RPMI7951 (cell line): ENCODE measurements around the gene GEN1. TPM values are rescaled to one million over a fixed set of nuclear protein-coding genes. Genes with fewer than 3 reads are reported as not detected.
A peak's percentile ranks its signal among the peaks of the same experiment; 100 is the strongest.

Experiments used
- DNase-seq: peaks from one replicate; pipeline ENCODE4 v3.0.0-alpha.2; 2012; ENCODE audit warnings: low read depth
- total RNA-seq: library from RNA; depleted of rRNA; stranded (reverse); fragments of >200 nt; shearing (Covaris generic); gene quantifications from 2 replicates; pipeline ENCODE4 v1.2.3, GENCODE V29; 2014

GEN1 gene
- total RNA-seq, 1 experiment from 2014 or later = 31.7 TPM

DNA sequence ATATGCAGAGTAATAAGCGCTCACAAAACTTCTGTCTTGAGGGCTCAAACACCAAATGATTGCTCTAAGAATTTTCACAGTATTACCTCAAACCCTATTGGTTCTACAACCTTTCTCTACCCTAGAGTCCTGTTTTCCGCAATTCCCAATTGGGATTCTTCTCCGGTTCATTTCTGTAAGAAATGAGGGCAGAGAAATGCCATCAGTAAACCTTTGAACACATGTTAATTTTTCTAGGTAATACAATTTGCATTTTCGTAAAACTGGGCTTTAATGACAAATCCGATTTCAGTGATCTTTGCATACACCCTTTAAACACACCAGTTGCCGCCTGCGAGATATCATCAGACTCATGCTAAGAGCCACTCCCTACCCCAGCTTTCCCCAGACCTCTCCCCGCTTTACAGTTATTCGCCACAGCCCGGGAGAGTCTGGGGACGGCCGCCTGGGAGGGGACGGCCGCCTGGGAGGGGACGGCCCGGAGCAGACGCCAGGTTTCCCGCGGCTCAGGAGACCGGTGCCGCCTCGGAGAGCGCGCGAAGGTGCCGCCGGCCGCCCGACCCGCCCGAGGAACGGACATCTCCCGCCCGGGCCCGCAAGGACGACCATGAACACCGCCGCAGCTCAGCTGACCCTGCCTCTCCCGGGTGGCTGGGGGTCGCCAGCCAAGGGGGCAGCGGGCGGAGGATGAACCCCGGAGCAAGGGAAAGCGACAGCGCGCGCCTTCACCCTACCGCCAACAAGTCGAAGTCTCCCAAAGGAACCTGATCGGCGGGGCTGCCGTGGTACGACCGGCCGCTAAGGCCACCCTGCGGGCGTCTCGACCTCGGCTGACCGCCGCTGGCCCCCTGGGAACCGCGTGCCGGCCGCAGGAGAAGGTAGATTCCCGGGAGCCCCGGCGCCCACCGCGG, 791 bp upstream of the GEN1 start:
- DNase-seq = peak; percentile 59

DNA sequence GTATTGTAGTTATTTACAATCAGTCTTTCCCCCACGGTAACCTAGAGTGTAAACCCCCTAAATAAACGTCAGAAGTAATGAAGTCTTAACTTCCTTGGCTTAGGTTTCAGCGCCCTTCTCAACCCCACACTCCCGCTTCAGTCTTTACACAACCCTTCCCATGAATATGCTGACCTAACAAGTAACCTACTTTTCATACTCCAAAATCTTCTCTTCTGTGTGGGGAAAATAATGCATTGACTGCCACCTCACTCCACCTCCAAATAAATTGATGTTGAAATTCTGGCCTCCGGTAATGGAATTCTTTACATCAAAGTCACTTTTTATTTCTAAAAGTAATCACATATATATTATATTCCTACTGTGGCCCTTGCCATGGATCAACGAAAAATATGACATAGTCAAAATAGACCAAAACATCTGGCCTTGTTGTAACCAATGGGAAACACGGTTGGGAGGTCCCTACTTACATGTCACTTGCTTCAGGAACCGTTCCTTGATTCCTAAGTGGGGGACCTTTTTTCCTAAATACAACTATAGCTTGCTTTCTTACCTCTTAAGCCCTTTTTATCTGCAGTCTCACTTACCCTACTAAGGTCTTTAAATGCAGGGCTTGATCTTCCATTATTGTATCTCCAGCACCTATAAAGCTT, 961 bp downstream of the GEN1 start:
- peak; percentile 31 for DNase-seq

DNA sequence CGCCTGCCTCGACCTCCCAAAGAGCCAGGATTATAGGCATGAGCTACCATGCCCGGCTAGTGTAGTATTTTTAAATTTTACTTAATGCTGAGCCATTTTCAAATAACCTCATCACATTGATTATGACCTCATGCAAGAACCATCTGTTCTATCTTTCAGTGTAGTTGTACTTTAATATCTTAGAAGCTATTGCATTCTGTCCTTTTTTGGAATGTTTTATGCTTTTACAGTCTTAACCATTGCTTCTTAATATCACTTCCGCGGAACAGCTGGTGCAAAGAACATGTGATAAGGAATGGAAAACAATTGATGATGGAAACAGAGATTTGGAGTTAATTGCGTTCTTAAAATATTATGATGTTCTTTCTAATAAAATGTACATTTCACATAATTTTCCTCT, 2.7 kb downstream of the GEN1 start:
- no peak for DNase-seq

DNA sequence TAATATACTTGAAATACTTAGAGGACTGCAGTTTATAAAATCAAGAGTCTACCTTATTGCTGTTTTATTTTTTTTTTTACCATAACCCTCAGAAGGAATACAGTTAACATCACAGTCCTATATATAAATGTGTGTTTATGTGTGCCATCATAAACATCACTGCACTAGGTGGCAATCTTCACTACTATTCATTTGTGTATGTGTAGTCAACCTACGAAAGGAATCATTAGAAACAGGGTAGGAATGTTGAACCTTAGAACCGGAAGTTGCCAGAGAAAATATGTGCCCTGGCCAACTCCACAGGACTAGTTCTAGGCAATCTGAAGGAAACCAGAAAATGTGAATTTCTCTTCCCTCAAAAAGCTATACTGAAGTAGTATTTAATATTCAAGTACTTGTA, 3.4 kb downstream of the GEN1 start:
- DNase-seq = peak; percentile 52

DNA sequence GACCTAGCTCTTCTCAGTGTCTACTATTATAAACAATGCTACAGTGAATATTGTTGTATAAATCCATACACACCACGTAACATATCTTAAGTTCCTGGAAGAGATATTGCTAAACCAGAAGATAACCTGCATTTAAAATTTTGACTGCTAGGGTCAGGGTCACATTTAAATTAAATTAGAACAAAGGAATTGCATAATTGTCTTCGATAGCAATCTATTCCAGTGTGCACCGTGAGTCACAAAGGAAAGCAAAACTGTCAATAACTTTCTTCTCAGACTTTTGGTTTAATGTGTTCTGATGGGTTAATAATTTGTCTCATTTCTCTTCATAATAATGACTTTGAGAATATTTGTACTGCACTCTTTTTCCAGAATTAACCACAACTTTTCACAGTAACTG, 4.2 kb downstream of the GEN1 start:
- no peak for DNase-seq

DNA sequence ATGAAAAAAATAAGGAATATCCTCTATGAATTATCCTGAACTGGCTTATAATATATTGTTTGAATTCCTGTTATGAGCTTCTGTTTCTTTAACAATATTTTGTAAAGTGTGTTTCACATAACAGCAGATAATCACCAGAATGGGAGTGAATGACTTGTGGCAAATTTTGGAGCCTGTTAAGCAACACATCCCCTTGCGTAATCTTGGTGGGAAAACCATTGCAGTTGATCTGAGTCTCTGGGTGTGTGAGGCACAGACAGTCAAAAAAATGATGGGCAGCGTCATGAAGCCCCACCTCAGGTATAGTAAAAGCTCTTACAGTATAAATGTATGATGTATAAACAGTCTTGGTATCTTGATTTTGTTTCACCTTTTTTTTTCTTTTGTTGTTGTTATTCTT, 5.9 kb downstream of the GEN1 start:
- no peak for DNase-seq

DNA sequence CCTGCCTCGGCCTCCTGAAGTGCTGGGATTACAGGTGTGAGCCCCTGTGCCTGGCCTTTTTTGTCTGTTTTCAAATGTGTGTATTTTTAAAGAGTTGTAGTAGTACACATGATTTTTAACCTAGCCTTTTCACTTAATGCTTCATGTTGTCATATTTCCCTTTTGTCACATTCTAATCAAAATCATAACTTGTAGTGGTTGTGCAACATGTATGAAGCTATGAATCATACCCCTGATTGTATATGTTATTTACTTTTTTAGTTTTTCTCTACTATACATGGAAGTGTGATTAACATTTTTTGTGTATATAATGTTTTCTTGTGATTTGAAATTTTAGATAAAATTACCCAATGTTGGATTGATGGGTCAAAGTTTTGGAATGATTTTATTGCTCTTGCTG, 8.5 kb downstream of the GEN1 start:
- DNase-seq = no peak

DNA sequence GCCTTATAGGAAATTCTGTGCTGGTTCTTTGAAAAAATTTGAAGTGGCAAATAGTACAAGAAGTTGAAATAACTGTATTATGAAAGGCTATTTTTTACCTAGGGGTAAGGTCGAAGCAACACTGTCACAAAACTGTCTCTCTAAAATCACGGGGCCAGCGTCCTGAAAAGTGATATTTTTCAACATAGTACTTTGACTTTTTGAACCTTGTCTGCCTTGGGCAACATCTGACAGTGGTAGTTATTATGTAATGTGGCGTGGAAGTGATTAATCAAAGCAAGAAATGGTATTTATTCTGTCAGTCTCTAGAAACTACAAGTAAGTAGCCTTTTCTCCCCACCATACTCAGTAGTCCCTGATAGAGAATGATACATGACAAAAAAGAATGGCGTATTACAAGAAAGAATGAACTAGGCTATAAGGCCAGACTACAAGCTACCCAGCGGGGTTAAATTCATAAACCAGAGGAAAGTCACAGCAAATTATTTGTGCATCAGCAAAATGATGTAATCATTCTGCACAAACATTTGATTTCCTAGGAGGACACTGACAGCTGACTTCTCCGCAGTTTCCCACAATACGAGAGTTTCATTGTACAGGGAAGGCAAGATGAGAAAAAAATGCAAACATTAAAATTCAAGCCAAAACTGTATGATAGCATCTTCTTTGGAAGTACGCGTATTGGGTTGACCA, 9.8 kb downstream of the GEN1 start:
- no peak for DNase-seq

DNA sequence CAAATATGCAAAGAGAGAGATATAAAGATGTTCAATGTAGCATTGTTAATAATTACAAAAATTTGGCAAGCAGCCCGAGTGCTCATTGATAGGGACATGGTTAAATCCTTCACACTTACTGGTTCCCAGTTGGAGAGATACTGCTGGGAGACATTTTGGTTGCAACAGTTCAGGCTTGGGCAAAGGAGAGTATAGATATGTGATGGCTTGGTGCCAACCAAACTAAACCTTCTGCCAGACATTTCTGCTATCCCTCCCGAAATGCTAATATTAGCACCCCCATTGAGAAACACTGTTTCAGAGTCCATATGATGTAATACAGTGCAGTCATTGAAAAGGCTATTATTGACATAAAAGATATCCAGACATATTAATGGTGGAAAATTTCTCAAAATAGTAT, 11.5 kb downstream of the GEN1 start:
- DNase-seq = no peak

DNA sequence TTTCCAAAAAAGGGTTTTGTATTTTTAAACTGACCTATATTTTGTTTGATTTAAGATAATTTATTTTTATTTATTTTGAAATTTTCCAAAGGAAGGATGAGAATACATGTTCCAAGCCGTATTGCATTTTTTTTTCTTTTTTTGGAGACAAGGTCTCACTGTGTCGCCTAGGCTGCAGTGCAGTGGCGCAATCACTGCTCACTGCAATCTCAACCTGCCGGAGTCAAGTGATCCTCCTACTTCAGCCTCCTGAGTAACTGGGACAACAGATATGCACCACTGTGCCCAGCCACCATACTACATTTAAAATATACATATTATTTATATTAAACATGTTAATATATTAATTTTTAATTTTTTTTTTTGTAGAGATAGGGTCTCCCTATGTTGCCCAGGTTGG, 15.0 kb downstream of the GEN1 start:
- DNase-seq = no peak

DNA sequence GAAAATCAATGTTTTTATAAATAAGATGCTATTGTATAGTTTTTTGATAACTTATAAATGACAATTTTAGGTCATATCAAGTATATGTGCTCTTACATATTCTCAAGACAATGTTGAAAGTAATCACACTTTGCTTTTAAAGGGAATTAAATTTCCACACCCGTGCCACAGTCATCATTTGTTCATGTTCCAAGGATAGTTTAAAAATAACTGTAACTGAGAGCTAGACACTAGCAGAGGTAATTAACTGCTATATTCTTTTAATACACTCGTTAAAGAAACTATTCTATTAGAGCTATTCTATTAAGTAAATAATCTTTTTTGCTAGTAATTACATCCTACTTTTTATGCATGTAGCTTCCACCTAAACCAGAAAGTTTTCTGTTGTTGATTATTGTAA, 18.0 kb downstream of the GEN1 start:
- no peak for DNase-seq

DNA sequence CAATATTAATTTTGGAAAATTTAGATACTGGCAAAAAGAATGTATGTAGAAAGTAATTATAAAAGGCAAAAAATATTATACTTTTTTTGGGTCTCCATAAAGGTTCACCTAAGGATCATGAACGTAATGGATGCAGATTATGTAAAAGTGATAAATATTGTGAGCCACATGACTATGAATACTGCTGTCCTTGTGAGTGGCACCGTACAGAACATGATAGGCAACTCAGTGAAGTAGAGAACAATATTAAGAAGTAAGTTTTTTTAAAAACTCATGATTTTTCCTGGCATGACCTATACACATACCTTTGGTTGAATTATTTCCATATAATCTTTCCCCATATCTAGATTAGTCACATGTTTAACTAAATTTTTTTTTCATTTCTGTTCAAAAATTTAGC, 18.6 kb downstream of the GEN1 start:
- no peak for DNase-seq

DNA sequence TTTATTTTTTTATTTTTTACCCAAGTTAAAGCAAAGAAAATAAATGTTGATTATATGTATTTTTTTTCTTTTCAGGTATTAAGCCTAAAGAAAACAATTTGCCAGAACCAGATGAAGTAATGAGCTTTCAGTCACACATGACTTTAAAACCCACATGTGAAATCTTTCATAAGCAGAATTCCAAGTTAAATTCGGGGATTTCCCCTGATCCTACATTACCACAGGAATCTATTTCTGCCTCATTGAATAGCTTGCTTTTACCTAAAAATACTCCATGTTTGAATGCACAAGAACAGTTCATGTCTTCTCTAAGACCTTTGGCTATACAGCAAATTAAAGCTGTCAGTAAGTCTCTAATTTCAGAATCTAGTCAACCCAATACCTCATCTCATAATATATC, 26.6 kb downstream of the GEN1 start:
- DNase-seq = no peak

DNA sequence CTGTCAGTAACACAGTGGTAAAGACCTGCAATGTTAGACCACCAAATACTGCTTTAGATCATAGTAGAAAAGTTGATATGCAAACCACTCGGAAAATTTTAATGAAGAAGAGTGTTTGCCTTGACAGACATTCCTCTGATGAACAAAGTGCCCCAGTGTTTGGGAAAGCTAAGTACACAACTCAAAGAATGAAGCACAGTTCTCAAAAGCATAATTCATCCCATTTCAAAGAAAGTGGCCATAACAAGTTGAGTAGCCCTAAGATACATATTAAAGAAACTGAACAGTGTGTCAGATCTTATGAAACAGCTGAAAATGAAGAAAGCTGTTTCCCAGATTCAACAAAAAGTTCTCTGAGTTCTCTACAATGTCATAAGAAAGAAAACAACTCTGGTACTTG, 27.5 kb downstream of the GEN1 start:
- peak; percentile 38 for DNase-seq

DNA sequence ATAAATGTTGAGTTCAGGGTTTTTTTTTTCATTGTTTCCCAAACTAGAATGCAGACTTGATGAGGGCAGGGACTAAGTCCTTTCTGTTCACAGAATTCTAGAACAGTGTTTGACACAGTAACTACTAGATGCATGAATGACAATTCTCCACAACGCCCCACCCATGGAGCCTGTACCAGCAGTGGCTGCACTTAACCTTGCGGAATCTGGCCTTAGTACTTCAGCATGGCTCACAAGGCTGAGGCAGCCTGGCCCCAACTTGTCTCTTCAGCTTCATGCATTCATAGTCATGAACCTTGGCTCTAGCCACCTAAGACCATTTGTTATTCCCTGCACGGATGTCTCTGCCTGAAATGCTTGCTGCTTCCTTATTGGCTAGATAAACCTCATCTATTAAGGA, 32.8 kb downstream of the GEN1 start:
- DNase-seq = no peak

DNA sequence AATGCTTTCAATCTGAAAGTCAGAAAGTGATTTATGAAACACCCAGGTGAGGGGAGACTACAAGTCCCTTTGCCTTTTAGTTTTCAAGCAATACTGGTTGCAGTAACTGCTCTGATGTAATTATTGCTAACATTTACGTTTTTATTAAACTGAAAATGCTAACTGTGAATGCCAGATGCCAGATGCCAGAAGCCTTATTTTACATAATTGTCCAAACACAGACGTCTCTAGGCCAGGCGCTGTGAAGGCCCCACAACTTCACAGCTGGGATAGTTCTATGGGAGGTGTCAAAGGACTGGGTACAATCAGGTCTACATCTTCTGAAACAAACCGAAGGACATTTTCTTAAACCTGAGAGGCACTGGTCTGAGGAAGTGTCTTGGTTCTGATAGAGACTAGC, 34.8 kb downstream of the GEN1 start:
- DNase-seq = no peak

DNA sequence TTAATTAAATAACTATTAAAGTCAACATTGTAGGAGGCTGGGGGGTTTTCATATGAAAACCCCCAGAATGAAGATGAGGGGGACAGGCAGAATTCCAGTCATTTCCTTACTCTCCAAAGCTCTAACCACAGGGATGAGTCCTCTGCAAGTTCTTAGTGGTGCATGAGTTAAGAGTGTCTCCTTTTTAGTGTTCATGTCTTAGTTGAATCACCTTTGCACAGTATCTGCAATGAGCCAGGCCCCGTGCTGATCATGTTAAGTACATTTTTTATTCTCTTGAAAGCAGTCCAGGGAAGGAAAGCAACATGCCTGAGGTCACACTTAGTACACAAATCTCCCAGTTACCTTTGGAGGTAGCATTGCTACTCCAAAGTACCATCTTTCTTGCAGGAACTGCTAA, 36.6 kb downstream of the GEN1 start:
- no peak for DNase-seq

DNA sequence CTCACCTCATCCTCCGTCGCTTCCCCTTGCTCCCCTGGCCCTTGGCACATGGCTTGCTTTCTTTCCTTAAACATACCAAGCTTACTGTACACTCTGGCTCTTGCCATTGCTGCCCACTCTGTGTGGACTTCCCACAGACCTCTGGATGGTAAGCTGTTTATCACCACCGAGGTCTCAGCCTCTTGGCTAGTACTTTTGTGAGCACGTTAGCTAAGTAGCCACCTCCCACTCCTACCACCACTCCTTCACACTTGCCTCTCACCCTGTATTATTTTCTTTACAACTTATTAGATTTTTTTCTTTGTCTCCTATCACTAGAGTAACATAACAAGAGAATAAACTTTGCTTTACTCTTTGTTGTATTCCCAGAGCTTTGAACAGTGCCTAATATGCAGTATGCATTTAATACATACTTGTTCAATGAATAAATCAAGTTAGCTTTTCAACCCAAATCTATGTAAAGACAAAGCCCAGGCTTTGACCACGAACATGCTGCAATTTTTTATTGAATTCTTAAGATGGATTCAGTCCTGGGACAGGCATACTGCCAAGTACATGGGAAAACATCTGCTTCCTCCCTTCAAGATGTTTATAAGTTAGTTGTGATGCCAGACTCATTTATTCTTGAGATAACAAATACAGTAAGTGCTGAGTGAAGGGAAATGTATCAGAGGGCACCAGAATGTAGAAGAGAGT, 37.3 kb downstream of the GEN1 start:
- peak; percentile 37 for DNase-seq

DNA sequence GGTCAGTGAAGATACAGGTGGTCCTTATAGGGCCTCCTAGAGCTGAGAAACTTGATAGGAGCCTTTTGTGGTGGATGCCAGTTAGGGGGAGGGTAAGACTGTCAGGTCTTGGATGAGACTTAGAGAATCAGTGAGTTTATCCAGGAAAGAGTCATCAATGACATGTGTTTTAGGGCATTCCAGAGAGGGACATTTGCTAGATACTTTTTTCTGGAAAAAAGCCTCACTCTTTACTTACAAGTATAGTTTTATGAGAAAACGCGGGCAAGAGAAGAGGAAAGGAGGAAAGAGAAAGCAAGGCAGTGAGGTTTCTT, 37.8 kb downstream of the GEN1 start:
- DNase-seq = no peak

DNA sequence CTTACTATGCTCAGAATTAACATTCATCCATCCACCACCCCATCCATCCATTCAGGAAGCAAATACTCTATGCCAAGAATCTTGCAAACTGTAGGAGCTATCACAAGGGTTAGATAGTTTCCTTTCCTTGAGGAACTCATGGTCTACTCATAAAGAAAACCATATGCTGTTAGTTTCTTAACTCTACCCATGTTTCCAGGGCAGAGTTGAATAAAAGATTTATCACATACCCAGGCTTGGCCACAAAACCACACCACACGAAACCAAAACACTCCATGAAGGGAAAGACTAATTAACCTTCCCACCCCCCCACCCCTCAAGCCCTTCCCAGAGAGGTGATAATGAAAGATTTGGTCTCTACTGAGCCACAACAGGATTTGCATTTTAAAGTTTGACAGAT, 38.6 kb downstream of the GEN1 start:
- no peak for DNase-seq

DNA sequence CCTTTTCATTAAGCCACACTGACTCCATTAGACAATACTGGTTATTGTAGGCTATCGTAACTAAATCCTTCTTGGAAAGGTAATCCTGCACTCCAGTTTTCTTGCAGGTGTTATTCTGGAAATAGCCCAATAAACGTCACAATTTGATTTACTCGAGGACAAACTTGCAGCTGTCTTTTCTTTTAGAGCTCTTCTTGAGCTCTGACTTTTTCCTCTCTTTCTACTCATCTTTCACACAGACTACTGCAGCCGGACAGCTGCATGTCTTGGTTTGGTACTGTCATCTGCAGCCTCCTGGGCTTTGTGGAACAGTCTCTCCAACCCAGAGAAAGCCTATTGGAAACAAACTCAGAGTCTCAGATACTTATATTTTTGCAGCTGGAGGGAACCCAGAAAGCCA, 39.4 kb downstream of the GEN1 start:
- no peak for DNase-seq

DNA sequence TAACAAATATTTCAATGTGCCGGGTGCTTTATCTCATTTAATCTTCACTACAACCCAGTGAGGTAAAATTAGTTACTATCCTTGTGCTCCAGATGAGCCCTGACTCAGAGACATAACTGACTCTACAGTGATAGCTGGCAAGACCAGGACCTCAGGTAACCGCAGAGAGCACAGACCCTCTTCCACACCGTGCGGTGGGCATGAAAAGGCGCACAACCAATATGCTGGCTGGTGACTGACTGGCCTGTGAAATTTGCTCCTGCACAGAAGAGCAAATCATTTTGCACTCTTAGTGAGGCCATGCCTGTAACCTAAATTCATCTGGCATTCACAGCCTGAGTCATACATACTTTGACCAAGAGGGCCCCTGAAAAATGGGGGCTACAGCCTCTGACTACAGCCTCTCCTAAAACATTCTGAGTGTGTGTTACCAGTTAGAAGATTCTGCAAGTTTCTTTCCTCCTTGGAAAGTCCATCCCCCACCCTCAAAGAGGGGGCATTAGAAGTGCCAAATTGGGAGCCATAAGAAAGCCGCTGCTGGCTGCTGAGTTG, 39.9 kb downstream of the GEN1 start:
- no peak for DNase-seq
